ENCODE results near the gene DNM3. TPM values are rescaled to one million over a fixed set of nuclear protein-coding genes. Genes with fewer than 3 reads are reported as not detected.

DNM3 gene
- total RNA-seq, 1 donor from 2014 or later, result 4.7 TPM

GRCh38 chr1:172212124-172212523, 370.8 kb downstream of the DNM3 start:
- no peak for TF ChIP-seq EZH2 (IDR thresholded peaks at IDR 0.05; ENCODE audit: insufficient read depth, low read length)
- TF ChIP-seq, protein P1, sequence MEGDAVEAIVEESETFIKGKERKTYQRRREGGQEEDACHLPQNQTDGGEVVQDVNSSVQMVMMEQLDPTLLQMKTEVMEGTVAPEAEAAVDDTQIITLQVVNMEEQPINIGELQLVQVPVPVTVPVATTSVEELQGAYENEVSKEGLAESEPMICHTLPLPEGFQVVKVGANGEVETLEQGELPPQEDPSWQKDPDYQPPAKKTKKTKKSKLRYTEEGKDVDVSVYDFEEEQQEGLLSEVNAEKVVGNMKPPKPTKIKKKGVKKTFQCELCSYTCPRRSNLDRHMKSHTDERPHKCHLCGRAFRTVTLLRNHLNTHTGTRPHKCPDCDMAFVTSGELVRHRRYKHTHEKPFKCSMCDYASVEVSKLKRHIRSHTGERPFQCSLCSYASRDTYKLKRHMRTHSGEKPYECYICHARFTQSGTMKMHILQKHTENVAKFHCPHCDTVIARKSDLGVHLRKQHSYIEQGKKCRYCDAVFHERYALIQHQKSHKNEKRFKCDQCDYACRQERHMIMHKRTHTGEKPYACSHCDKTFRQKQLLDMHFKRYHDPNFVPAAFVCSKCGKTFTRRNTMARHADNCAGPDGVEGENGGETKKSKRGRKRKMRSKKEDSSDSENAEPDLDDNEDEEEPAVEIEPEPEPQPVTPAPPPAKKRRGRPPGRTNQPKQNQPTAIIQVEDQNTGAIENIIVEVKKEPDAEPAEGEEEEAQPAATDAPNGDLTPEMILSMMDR (IDR thresholded peaks at IDR 0.05; ENCODE audit: insufficient read depth, low read depth, low read length), result no peak
- H3K9me3 Mint-ChIP-seq (ENCODE audit: unreplicated experiment), result no peaks in the 10 kb centered on the region
- DNase-seq (ENCODE audit: low read depth) (no peak), FAIRE-seq (no peak)
- Histone ChIP-seq H3K79me2 (ENCODE audit: insufficient read depth, low read length) (no peaks in the 10 kb centered on the region), H3K4me2 (ENCODE audit: low read length) (no peak overlapping the region), H4K20me1 (ENCODE audit: insufficient read depth, low read length) (no peaks in the 10 kb centered on the region), H3K36me3 (ENCODE audit: insufficient read depth, low read length) (no peaks in the 10 kb centered on the region), H3K9me3 (ENCODE audit: insufficient read depth, low read depth, low read length) (no peaks in the 10 kb centered on the region), H3K4me1 (ENCODE audit: insufficient read depth, low read length) (no peaks in the 10 kb centered on the region), H3K27me3 (ENCODE audit: insufficient read depth, low read length) (no peaks in the 10 kb centered on the region), H3K4me3 (ENCODE audit: insufficient read depth, low read depth, low read length) (no peak overlapping the region), H2AFZ (ENCODE audit: low read depth, low read length) (no peak overlapping the region), H3K9ac (ENCODE audit: low read length) (no peak overlapping the region), H3K27ac (ENCODE audit: low read depth, low read length) (no peak overlapping the region)
- H3K4me1 Mint-ChIP-seq (ENCODE audit: low read depth, unreplicated experiment), result peaks cover 3% of the 10 kb centered on the region
- H3K27me3 Mint-ChIP-seq (ENCODE audit: low read depth, unreplicated experiment), result no peaks in the 10 kb centered on the region
- H3K36me3 Mint-ChIP-seq (ENCODE audit: low read depth, unreplicated experiment), result no peaks in the 10 kb centered on the region
- H3K4me3 Mint-ChIP-seq (ENCODE audit: unreplicated experiment), result no peak overlapping the region
- H3K27ac Mint-ChIP-seq (ENCODE audit: unreplicated experiment), result no peak overlapping the region

DNA sequence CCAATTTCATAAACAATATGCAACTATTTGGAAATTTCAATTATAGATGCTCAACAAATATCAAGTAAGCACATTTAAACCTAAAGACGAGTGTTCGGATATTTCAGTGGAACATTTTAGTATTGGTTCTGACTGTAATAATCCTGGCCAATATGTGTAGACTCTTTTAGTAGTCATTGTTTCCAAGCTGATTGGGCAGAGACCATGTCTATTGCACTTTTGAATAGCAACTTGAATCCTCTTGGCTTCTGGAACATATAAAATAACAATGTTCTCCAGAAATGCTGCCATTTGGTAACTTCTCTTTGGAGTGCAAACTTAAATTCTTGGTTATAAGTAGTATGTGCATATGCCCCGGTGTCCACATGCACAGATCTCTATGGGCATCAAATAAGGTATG, 373.7 kb downstream of the DNM3 start:
- Mint-ChIP-seq H3K9me3 (ENCODE audit: unreplicated experiment) (no peaks in the 10 kb centered on the region), H3K4me1 (ENCODE audit: low read depth, unreplicated experiment) (peaks cover 3% of the 10 kb centered on the region), H3K27me3 (ENCODE audit: low read depth, unreplicated experiment) (no peaks in the 10 kb centered on the region), H3K4me3 (ENCODE audit: unreplicated experiment) (no peak overlapping the region), H3K36me3 (ENCODE audit: low read depth, unreplicated experiment) (no peaks in the 10 kb centered on the region), H3K27ac (ENCODE audit: unreplicated experiment) (no peak overlapping the region)
- no peaks in the 10 kb centered on the region for H3K79me2 ChIP-seq (ENCODE audit: insufficient read depth, low read length)
- DNase-seq (ENCODE audit: low read depth) (no peak), FAIRE-seq (peak; percentile 65)
- H3K4me3 ChIP-seq (ENCODE audit: insufficient read depth, low read depth, low read length), result no peak overlapping the region
- no peak overlapping the region for H3K9ac ChIP-seq (ENCODE audit: low read length)
- H3K4me1 ChIP-seq (ENCODE audit: insufficient read depth, low read length), result no peaks in the 10 kb centered on the region
- no peaks in the 10 kb centered on the region for H4K20me1 ChIP-seq (ENCODE audit: insufficient read depth, low read length)
- H3K27me3 ChIP-seq (ENCODE audit: insufficient read depth, low read length), result no peaks in the 10 kb centered on the region
- TF ChIP-seq, protein P1 (IDR thresholded peaks at IDR 0.05; ENCODE audit: insufficient read depth, low read depth, low read length), result no peak
- no peak for TF ChIP-seq EZH2 (IDR thresholded peaks at IDR 0.05; ENCODE audit: insufficient read depth, low read length)
- no peak overlapping the region for H3K4me2 ChIP-seq (ENCODE audit: low read length)
- H3K36me3 ChIP-seq (ENCODE audit: insufficient read depth, low read length), result no peaks in the 10 kb centered on the region
- H3K27ac ChIP-seq (ENCODE audit: low read depth, low read length), result no peak overlapping the region
- no peaks in the 10 kb centered on the region for H3K9me3 ChIP-seq (ENCODE audit: insufficient read depth, low read depth, low read length)
- H2AFZ ChIP-seq (ENCODE audit: low read depth, low read length), result no peak overlapping the region

DNA sequence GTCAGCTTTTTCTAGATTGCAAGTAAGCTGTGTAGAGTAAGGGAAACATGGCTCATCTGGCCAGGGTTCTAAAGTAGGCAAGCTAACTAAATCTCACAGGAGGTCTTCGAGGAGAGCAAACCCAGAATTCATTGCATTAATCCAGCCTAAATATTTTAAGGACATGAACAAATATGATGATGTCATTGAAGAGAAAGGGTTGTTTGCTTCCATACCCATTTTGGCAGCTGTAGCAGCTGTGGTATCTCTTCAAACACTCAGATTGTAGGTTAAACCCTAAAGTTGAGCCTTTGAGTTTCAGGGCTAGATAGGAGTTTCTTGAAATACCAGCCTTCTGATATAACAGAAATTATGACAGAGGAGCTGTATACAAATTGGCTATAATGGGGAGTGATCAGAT, 378.7 kb downstream of the DNM3 start:
- H4K20me1 ChIP-seq (ENCODE audit: insufficient read depth, low read length), result no peaks in the 10 kb centered on the region
- FAIRE-seq (no peak), DNase-seq (ENCODE audit: low read depth) (no peak)
- H3K79me2 ChIP-seq (ENCODE audit: insufficient read depth, low read length), result no peaks in the 10 kb centered on the region
- no peak overlapping the region for H3K27ac ChIP-seq (ENCODE audit: low read depth, low read length)
- no peak overlapping the region for H3K4me2 ChIP-seq (ENCODE audit: low read length)
- no peaks in the 10 kb centered on the region for H3K27me3 Mint-ChIP-seq (ENCODE audit: low read depth, unreplicated experiment)
- H3K9me3 ChIP-seq (ENCODE audit: insufficient read depth, low read depth, low read length), result no peaks in the 10 kb centered on the region
- H3K4me3 Mint-ChIP-seq (ENCODE audit: unreplicated experiment), result no peak overlapping the region
- no peak overlapping the region for H3K9ac ChIP-seq (ENCODE audit: low read length)
- no peaks in the 10 kb centered on the region for H3K4me1 Mint-ChIP-seq (ENCODE audit: low read depth, unreplicated experiment)
- H3K9me3 Mint-ChIP-seq (ENCODE audit: unreplicated experiment), result no peaks in the 10 kb centered on the region
- no peaks in the 10 kb centered on the region for H3K36me3 Mint-ChIP-seq (ENCODE audit: low read depth, unreplicated experiment)
- no peak overlapping the region for H2AFZ ChIP-seq (ENCODE audit: low read depth, low read length)
- no peak overlapping the region for H3K4me3 ChIP-seq (ENCODE audit: insufficient read depth, low read depth, low read length)
- no peaks in the 10 kb centered on the region for H3K36me3 ChIP-seq (ENCODE audit: insufficient read depth, low read length)
- TF ChIP-seq, protein P1 (IDR thresholded peaks at IDR 0.05; ENCODE audit: insufficient read depth, low read depth, low read length), result no peak
- no peak for TF ChIP-seq EZH2 (IDR thresholded peaks at IDR 0.05; ENCODE audit: insufficient read depth, low read length)
- no peak overlapping the region for H3K27ac Mint-ChIP-seq (ENCODE audit: unreplicated experiment)
- no peaks in the 10 kb centered on the region for H3K4me1 ChIP-seq (ENCODE audit: insufficient read depth, low read length)
- H3K27me3 ChIP-seq (ENCODE audit: insufficient read depth, low read length), result no peaks in the 10 kb centered on the region
